ENCODE results near the gene DKC1. TPM values are rescaled to one million over a fixed set of nuclear protein-coding genes. Genes with fewer than 3 reads are reported as not detected.

Gene DKC1
- polyA plus RNA-seq, 1 experiment: 31.5 TPM

DNA sequence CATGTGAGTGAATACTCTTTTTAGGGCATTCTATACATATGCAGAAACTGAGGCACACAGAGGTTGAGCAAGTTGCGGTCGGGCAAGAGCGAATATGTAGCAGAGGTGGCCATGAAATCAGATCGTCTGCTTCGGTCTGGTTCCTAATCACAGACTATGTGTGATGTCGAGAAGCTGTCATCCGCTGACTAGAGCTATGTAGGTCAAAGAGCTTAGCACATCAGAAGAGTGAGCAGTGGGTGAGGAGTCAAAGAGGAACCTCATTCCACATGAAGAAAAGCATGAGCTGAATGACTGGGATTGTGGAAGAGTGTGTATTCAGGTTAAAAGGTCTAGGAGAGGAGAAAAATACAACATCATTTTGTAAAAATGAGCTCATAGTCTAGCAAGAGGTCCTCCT is 30.8 kb upstream of the DKC1 start:
- TF ChIP-seq, protein P1, sequence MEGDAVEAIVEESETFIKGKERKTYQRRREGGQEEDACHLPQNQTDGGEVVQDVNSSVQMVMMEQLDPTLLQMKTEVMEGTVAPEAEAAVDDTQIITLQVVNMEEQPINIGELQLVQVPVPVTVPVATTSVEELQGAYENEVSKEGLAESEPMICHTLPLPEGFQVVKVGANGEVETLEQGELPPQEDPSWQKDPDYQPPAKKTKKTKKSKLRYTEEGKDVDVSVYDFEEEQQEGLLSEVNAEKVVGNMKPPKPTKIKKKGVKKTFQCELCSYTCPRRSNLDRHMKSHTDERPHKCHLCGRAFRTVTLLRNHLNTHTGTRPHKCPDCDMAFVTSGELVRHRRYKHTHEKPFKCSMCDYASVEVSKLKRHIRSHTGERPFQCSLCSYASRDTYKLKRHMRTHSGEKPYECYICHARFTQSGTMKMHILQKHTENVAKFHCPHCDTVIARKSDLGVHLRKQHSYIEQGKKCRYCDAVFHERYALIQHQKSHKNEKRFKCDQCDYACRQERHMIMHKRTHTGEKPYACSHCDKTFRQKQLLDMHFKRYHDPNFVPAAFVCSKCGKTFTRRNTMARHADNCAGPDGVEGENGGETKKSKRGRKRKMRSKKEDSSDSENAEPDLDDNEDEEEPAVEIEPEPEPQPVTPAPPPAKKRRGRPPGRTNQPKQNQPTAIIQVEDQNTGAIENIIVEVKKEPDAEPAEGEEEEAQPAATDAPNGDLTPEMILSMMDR (IDR thresholded peaks at IDR 0.05; ENCODE audit: insufficient read depth, low read depth, low read length): no peak
- no peak overlapping the region for H3K4me3 ChIP-seq (ENCODE audit: low read depth, low read length)
- no peak for DNase-seq (ENCODE audit: low read depth)
- POLR2A ChIA-PET: no interaction called here
- CTCF ChIA-PET: interaction anchor here (0.6 to 1.3 kb wide), 3 partner anchors 13 to 17 kb away, joined by 3 to 4 read pairs (median 3); no protein-coding TSS in a partner anchor
- no peaks in the 10 kb centered on the region for H3K36me3 ChIP-seq (ENCODE audit: control insufficient read depth, insufficient read depth, low read length)
- no peaks in the 10 kb centered on the region for H3K27me3 ChIP-seq (ENCODE audit: control insufficient read depth, insufficient read depth, low read length)

DNA sequence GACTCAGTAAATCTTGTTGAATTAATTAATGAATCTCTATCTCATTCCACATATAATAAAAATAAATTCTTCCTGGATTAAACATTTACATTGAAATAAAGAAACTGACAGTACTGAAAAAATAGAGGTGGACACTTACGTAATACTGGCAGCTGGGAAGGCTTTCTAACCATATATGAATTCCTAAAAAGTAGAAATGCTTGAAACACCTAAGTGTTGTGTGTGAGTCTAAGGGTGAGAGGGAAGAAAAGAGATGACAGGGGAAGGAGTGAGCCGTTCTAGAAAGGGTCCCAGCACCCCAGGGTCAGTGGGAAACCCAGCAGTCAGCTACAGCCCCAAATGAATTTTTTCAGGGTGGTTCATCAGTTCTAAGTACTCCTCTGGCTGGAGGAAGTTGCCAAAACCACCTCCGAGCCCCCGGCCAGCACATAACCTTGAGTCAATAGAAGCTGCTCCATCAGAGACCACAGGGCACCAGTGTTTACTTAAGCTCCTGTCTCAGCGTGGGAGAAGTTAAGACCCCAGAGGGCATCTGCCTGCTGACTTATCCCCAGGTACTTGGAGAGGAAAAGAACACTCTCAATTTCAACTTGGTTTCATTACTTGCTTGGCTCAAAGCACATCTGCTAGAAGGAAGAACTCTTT is 30.1 kb upstream of the DKC1 start:
- no peak overlapping the region for H3K4me3 ChIP-seq (ENCODE audit: low read depth, low read length)
- no peak for DNase-seq (ENCODE audit: low read depth)
- H3K27me3 ChIP-seq (ENCODE audit: control insufficient read depth, insufficient read depth, low read length): no peaks in the 10 kb centered on the region
- ChIA-PET POLR2A (no interaction called here), CTCF (interaction anchor here (1.1 kb wide), 1 partner anchor 15 kb away, joined by 3 read pairs; no protein-coding TSS in a partner anchor)
- no peaks in the 10 kb centered on the region for H3K36me3 ChIP-seq (ENCODE audit: control insufficient read depth, insufficient read depth, low read length)
- TF ChIP-seq, protein P1 (IDR thresholded peaks at IDR 0.05; ENCODE audit: insufficient read depth, low read depth, low read length): no peak

DNA sequence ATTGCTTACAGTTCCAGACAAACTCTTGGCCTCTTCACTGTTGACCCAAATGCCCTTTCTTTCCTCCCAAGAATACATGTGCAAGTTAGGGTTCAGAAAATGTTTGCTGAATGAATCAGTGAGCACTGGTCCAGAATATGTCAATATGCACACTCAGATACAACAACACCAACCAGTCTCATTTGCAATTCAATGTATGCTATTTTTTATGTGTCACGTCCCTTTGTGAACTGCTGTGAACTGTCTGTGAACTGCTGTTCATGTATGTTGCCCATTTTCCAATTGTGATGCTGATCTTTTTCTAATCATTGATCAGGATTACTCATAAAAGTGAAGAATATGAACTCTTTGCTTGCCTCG is 29.6 kb upstream of the DKC1 start:
- ChIA-PET CTCF (no interaction called here), POLR2A (no interaction called here)
- TF ChIP-seq, protein P1 (IDR thresholded peaks at IDR 0.05; ENCODE audit: insufficient read depth, low read depth, low read length): no peak
- Histone ChIP-seq H3K36me3 (ENCODE audit: control insufficient read depth, insufficient read depth, low read length) (no peaks in the 10 kb centered on the region), H3K27me3 (ENCODE audit: control insufficient read depth, insufficient read depth, low read length) (no peaks in the 10 kb centered on the region), H3K4me3 (ENCODE audit: low read depth, low read length) (no peak overlapping the region)
- DNase-seq (ENCODE audit: low read depth): no peak

GRCh38 chrX:154734061-154734781 is 28.4 kb upstream of the DKC1 start:
- POLR2A ChIA-PET: no interaction called here
- CTCF ChIA-PET: interaction anchor here (0.7 kb wide), 1 partner anchor 73 kb away, joined by 4 read pairs; no protein-coding TSS in a partner anchor
- Histone ChIP-seq H3K4me3 (ENCODE audit: low read depth, low read length) (no peak overlapping the region), H3K27me3 (ENCODE audit: control insufficient read depth, insufficient read depth, low read length) (no peaks in the 10 kb centered on the region), H3K36me3 (ENCODE audit: control insufficient read depth, insufficient read depth, low read length) (no peaks in the 10 kb centered on the region)
- DNase-seq (ENCODE audit: low read depth): no peak
- TF ChIP-seq, protein P1 (IDR thresholded peaks at IDR 0.05; ENCODE audit: insufficient read depth, low read depth, low read length): no peak

DNA sequence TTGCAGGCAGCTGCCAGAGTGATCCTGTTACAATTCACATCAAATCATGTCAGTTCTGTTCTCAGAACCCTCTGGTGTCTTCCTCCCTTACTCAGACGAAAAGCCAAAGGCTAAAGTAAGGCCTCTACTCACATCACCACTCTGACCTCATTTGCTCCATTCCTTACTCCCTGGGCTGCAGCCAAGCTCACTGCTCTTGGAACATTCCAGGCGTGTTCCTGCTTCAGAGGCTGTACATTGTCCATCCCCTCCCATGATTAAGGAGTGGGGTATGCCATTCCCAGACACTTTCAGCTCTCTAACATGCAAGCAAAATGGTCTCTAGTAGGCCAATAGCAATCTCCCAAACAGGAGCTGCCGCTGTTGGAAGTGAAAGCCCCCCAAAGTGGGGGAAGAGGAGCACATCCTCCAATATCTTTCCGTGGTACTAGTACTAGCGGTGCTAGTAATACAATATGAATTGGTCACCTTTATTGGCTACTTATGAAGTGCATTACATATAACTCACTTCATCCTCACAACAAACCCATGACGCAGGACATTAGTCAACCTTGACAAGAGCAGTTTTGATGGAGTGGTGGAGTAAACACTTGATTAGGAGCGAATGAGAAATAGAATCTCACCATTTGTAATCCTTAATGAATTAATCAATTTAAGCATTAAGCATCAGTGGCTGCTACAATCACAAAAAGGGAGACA is 26.8 kb upstream of the DKC1 start:
- POLR2A ChIA-PET: no interaction called here
- CTCF ChIA-PET: interaction anchor here (1.4 kb wide), 1 partner anchor 12 kb away, joined by 3 read pairs; no protein-coding TSS in a partner anchor

More for the DNA sequence above, 26.8 kb upstream of the DKC1 start:
- H3K36me3 ChIP-seq (ENCODE audit: control insufficient read depth, insufficient read depth, low read length): no peaks in the 10 kb centered on the region
- TF ChIP-seq, protein P1 (IDR thresholded peaks at IDR 0.05; ENCODE audit: insufficient read depth, low read depth, low read length): no peak
- no peak overlapping the region for H3K4me3 ChIP-seq (ENCODE audit: low read depth, low read length)
- DNase-seq (ENCODE audit: low read depth): no peak
- H3K27me3 ChIP-seq (ENCODE audit: control insufficient read depth, insufficient read depth, low read length): no peaks in the 10 kb centered on the region
